IPS DF 19.7 (cell line): ENCODE data around the gene HDAC9.
"Not testable (repeated sequence)": the region's sequence is repeated elsewhere in the genome, so short reads cannot be mapped to it uniquely, and the experiment has no call there.

Experiments
- DNase-seq: peaks from one replicate; pipeline ENCODE4 v3.0.0-alpha.2; 2013; ENCODE audit warnings: low read depth, low spot score

The HDAC9 gene

DNA sequence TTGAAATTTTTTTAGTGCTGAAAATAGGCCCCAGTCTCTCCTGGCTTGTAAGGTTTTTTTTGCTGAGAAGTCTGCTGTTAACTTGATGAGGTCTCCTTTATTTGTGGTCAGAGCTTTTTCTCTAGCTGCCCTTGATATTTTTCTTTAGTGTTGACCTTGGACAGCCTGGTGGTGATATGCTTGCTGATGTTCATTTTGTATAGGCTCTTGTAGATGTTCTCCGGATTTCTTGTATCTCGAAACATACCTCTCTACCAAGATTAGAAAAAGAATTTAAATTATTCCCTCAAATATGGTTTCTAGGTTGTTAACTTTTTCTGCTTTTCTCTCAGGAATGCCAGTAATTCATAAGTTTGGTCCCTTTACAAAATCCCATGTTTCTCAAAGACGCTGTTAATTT lies 519.5 kb downstream of the HDAC9 start:
- no peak for DNase-seq

DNA sequence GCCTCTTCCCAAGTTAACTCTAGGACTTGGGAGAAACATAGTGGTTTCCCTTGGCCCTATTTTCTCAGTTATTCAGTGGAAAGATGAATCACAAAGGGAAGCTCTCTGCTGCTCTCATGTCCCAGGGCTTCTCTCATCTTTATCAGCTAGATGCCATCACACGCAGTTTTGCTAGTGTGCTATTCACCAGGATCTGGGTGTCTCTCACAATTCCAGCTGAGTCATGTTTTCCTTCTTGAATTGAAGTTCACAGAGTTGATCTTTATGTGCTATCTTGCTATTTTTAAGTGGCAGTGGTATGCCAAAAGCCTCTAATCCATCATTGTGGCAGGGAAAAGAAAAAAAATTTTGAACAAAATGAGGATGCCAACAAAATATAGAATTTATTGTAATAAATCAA lies 520.6 kb downstream of the HDAC9 start:
- no peak for DNase-seq

DNA sequence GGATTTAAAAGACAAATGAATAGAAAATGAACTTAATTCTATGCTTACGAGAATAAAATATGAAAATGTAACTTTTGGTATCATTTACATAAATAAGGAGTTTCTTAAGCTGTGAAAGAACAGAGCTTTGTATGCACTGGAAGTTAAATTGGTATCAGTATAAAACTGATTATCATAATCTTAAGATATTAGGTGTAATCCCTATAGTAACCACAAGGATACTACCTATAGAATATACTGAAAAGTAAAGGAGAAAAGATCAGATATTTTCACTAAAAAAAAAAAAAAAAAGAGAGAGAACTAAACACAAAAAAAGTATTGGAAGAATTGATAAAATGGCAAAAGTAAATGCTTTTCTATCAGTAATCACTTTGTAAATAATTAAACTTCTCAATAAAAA lies 521.8 kb downstream of the HDAC9 start:
- DNase-seq, result no peak

DNA sequence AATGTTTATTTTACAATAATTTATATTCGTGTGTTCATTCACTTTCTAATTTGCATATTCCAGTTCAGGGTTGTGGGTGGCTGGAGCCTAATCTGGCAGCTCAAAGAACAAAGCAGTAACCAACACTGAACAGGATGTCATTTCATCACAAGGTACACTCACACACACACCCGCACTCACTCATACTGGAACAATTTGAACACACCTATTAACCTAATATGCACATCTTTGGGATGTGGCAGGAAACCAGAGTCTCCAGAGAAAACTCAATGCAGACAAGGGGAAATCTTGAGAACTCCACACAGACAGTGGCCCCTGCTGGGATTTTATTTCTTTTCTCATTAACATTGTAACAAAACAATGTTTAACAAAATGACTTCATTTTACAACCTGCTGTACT lies 524.5 kb downstream of the HDAC9 start:
- no peak for DNase-seq

DNA sequence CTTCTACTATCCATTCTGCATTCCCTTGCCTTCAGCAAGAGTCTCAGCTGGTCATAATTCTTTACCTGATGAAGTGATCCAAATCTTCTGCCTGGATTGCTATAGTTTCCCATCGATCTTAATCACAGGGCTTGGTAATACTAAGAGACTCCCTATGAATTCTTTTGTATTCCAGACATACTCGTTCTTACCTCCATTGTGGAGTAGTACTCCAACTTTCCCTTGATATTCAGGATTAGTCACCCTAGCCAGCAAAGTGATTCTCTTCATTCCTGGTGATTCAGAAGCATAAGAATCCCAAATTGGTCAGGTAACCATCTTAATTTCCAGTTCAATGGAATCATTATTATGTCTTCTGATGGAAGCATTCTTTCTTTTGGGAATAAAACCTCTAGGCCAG lies 525.2 kb downstream of the HDAC9 start:
- no peak for DNase-seq

DNA sequence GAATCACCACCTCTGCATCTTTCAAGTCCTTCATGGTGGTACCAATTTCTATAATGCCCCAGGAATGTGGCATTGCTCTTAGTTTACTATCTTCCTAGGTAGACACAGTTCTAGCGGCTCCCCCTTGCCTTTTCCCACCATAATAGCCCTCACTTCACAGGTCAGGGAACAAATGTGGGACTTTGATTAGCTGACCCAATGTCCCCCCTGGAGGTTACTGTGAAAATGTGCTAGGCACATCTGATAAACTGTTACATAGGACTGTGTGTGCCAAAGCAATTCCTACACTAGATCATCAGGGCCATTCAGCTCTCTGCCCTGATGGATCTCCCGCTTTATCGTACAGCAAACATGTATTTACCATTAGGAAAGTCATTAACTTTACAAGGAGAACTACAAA lies 527.9 kb downstream of the HDAC9 start:
- DNase-seq, result no peak

DNA sequence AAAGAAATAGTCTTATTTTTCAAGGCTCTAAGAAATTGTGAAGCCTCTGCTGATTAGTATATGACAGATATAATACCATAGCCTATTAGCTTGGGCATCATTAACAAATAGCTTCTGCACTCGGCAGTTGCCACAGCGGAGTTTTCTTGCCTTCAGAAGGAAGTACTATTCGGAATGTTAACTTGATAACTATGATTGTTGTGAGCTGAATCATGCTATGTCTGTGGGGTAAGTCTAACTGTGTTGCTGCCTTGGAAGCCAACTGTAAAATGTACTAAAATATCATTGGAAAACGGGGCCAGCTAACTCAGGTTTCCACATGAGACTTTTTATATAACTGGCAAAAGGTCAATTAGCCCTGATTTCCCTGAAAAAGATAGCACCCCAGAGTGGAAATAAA lies 528.7 kb downstream of the HDAC9 start:
- no peak for DNase-seq

DNA sequence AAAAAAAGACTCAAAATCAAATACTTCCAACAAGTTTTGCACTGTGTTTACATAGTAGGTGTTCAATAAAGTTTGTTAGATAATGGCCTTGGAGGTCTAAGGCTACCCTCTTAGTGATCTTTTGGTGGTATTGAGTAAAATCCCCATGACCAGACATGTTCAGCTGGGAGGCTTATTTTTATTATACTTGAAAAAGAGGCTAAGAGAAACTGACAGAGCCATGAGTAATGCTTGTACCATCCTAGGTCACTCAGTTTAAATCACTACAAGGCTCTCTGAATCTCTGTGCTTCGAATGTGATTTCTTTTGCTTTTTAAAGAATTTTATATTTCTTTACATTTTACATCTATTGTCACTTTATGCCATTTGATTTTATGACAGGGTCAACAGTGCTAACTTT lies 531.3 kb downstream of the HDAC9 start:
- no peak for DNase-seq

DNA sequence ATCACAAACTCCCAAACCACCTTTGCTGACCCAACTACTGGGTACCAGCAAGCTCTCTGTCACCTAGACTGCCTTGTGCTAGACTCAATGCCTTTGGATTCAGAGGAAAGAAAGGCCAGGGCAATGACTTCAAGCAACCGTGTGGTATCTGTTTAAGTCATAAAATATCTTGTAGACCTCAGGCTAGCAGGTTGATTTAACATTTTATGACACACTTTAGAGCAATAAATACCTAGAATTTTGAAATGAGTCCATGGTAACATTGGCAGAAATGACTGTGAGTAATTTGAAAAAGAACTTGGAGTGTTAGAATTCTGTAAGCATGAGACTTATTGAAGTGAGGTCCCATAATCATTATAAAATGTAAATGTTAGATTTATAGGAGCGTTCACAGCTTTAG lies 534.7 kb downstream of the HDAC9 start:
- DNase-seq, result no peak

DNA sequence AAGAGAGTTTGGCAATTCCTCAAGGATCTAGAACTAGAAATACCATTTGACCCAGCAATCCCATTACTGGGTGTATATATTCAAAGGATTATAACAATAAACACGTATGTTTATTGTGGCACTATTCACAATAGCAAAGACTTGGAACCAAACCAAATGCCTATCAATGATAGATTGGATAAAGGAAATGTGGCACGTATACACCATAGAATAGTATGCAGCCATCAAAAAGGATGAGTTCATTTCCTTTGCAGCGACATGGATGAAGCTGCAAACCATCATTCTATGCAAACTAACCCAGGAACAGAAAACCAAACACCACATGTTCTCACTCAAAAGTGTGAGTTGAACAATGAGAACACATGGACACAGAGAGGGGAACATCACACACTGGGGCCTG lies 537.4 kb downstream of the HDAC9 start:
- not testable (repeated sequence) for DNase-seq

DNA sequence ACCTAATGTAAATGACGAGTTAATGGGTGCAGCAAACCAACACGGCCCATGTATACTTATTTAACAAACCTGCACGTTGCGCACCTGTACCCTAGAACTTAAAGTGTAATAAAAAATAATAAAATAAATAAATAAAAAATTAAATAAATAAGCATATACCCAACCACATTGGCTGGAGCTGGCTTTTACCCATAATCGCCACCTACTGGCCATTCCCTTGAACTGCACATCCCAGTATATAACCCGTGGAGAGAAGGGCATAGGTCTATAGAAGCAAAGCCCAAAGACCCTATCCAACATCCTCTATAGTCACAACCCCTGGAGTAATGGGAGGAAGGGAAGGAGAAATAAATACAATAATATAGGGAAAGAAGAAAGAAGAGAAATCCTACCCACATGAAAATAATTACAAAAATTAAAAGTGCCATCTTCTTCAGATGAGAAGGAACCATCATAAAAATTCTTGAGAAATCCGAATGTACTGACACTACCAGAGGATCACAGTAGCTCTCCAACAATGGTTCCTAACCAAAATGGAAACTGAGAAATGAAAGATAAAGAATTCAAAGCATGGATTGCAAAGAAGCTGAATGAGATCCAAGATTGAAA lies 556.3 kb downstream of the HDAC9 start:
- DNase-seq, result no peak
